Measurements from ENCODE around the gene MYLK.

DNA sequence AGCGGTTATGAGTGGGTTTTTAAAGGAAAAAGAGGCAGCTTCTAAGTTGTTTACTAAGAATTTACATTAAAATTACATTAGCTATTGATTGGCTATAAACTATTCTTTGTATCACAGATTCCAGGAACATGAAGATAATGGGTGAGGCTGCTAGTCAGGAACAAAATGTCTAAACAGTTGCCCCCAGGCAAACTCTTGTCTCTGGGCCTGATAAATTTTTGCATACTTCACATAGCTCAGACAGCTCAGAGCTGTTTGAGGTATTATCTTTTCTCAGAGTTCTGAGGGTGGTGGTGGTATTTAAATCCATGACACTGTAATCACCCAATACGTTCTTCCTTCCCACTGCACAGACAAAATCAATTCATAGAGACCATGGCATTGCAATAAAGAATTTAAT is 297.2 kb downstream of the MYLK start:
- TF ChIP-seq, protein P1, sequence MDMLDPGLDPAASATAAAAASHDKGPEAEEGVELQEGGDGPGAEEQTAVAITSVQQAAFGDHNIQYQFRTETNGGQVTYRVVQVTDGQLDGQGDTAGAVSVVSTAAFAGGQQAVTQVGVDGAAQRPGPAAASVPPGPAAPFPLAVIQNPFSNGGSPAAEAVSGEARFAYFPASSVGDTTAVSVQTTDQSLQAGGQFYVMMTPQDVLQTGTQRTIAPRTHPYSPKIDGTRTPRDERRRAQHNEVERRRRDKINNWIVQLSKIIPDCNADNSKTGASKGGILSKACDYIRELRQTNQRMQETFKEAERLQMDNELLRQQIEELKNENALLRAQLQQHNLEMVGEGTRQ (CRISPR knock-in tag; IDR thresholded peaks at IDR 0.05): no peak
- TF ChIP-seq, protein P2, sequence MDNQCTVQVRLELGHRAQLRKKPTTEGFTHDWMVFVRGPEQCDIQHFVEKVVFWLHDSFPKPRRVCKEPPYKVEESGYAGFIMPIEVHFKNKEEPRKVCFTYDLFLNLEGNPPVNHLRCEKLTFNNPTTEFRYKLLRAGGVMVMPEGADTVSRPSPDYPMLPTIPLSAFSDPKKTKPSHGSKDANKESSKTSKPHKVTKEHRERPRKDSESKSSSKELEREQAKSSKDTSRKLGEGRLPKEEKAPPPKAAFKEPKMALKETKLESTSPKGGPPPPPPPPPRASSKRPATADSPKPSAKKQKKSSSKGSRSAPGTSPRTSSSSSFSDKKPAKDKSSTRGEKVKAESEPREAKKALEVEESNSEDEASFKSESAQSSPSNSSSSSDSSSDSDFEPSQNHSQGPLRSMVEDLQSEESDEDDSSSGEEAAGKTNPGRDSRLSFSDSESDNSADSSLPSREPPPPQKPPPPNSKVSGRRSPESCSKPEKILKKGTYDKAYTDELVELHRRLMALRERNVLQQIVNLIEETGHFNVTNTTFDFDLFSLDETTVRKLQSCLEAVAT (IDR thresholded peaks at IDR 0.05): no peak
- no peak for TF ChIP-seq EP300 (IDR thresholded peaks at IDR 0.05; ENCODE audit: low read length)

Data from K562 (cell line).